Mononuclear cell (primary cell): ENCODE data around the gene FERMT3. TPM values are rescaled to one million over a fixed set of nuclear protein-coding genes. Genes with fewer than 3 reads are reported as not detected.

Experiments used
- H3K27me3 ChIP-seq: 2 replicates; pipeline ENCODE4 v1.6.0; 2011; ENCODE audit warnings: low read length, control low read depth; ENCODE audit not compliant: insufficient read depth
- H3K4me1 ChIP-seq: 2 replicates; pipeline ENCODE4 v1.5.1; 2011; ENCODE audit warnings: mild to moderate bottlenecking, low read length, control low read depth; ENCODE audit not compliant: insufficient read depth
- H3K4me3 ChIP-seq: 2 replicates; pipeline ENCODE4 v1.5.1; 2011; ENCODE audit warnings: mild to moderate bottlenecking, low read length, moderate library complexity
- H3K9me3 ChIP-seq: 2 replicates; pipeline ENCODE4 v1.5.1; 2011; ENCODE audit warnings: low read depth, mild to moderate bottlenecking, control low read depth, low read length
- total RNA-seq: library from RNA; depleted of rRNA; stranded (reverse); fragments of >200 nt; gene quantifications from one replicate; pipeline ENCODE4 v1.2.3, GENCODE V29; 2012

Gene FERMT3
- total RNA-seq, 1 donor = 105 TPM

GRCh38 chr11:64233913-64234586 is 27.5 kb downstream of the FERMT3 start, which contains the start of gene VEGFB:
VEGFB (plus strand) TSS chr11:64234584; CDS start chr11:64234834, 250 bp downstream.
- Histone ChIP-seq H3K27me3 (no peaks in the 10 kb centered on the region), H3K4me1 (peaks cover 72% of the 10 kb centered on the region), H3K9me3 (no peaks in the 10 kb centered on the region), H3K4me3 (peak within 1 kb of the TSS; percentile 42)

- Histone ChIP-seq H3K4me3 (peak overlapping the region; percentile 42), H3K4me1 (peaks cover 72% of the 10 kb centered on the region)
These were observed 28.3 kb downstream of the FERMT3 start for GRCh38 chr11:64234647-64235379.

GRCh38 chr11:64235437-64236161 is 29.1 kb downstream of the FERMT3 start:
- Histone ChIP-seq H3K4me3 (peak overlapping the region; percentile 42), H3K9me3 (no peaks in the 10 kb centered on the region), H3K4me1 (peaks cover 76% of the 10 kb centered on the region)

More at GRCh38 chr11:64234647-64235379, 28.3 kb downstream of the FERMT3 start:
- no peaks in the 10 kb centered on the region for H3K27me3 ChIP-seq
- H3K9me3 ChIP-seq = no peaks in the 10 kb centered on the region

GRCh38 chr11:64237484-64237951 is 31.0 kb downstream of the FERMT3 start:
- Histone ChIP-seq H3K9me3 (no peaks in the 10 kb centered on the region), H3K27me3 (no peaks in the 10 kb centered on the region), H3K4me1 (peaks cover 67% of the 10 kb centered on the region), H3K4me3 (no peak overlapping the region)

More at GRCh38 chr11:64235437-64236161, 29.1 kb downstream of the FERMT3 start:
- H3K27me3 ChIP-seq = no peaks in the 10 kb centered on the region

- Histone ChIP-seq H3K27me3 (no peaks in the 10 kb centered on the region), H3K9me3 (no peaks in the 10 kb centered on the region), H3K4me1 (peaks cover 70% of the 10 kb centered on the region), H3K4me3 (no peak overlapping the region)
These were observed 31.6 kb downstream of the FERMT3 start for GRCh38 chr11:64238076-64238475.

GRCh38 chr11:64238999-64239398 is 32.5 kb downstream of the FERMT3 start:
- Histone ChIP-seq H3K4me3 (no peak overlapping the region), H3K9me3 (no peaks in the 10 kb centered on the region), H3K27me3 (no peaks in the 10 kb centered on the region), H3K4me1 (peaks cover 70% of the 10 kb centered on the region)

- Histone ChIP-seq H3K4me1 (peaks cover 69% of the 10 kb centered on the region), H3K9me3 (no peaks in the 10 kb centered on the region), H3K27me3 (no peaks in the 10 kb centered on the region), H3K4me3 (peak overlapping the region; percentile 71)
These were observed 33.3 kb downstream of the FERMT3 start for GRCh38 chr11:64239662-64240434.

GRCh38 chr11:64240435-64241240 is 34.1 kb downstream of the FERMT3 start, which contains the start of gene FKBP2:
FKBP2 (plus strand) TSS chr11:64241095; CDS start chr11:64242388, 1,293 bp downstream.
- Histone ChIP-seq H3K9me3 (no peaks in the 10 kb centered on the region), H3K4me1 (peaks cover 69% of the 10 kb centered on the region), H3K27me3 (no peaks in the 10 kb centered on the region), H3K4me3 (peak within 1 kb of the TSS; percentile 71)

- Histone ChIP-seq H3K9me3 (no peaks in the 10 kb centered on the region), H3K27me3 (no peaks in the 10 kb centered on the region), H3K4me1 (peaks cover 69% of the 10 kb centered on the region), H3K4me3 (peak overlapping the region; percentile 71)
These were observed 34.6 kb downstream of the FERMT3 start for GRCh38 chr11:64241241-64241490.

GRCh38 chr11:64241491-64242374 is 35.2 kb downstream of the FERMT3 start:
- no peaks in the 10 kb centered on the region for H3K9me3 ChIP-seq
- H3K4me1 ChIP-seq = peaks cover 69% of the 10 kb centered on the region
- H3K4me3 ChIP-seq = peak overlapping the region; percentile 71
- H3K27me3 ChIP-seq = no peaks in the 10 kb centered on the region

- Histone ChIP-seq H3K9me3 (no peaks in the 10 kb centered on the region), H3K4me3 (no peak overlapping the region), H3K27me3 (no peaks in the 10 kb centered on the region), H3K4me1 (peaks cover 65% of the 10 kb centered on the region)
These were observed 36.8 kb downstream of the FERMT3 start for GRCh38 chr11:64243236-64243854.

GRCh38 chr11:64244107-64244506 is 37.6 kb downstream of the FERMT3 start:
- Histone ChIP-seq H3K4me1 (peaks cover 57% of the 10 kb centered on the region), H3K27me3 (no peaks in the 10 kb centered on the region), H3K9me3 (no peaks in the 10 kb centered on the region), H3K4me3 (no peak overlapping the region)

GRCh38 chr11:64244966-64245365 is 38.4 kb downstream of the FERMT3 start:
- Histone ChIP-seq H3K4me1 (peaks cover 49% of the 10 kb centered on the region), H3K27me3 (no peaks in the 10 kb centered on the region), H3K4me3 (no peak overlapping the region), H3K9me3 (no peaks in the 10 kb centered on the region)
